Neural progenitor cell (in vitro differentiated cells): Measurements from ENCODE around the gene ZNF266.
A peak's percentile ranks its signal among the peaks of the same experiment; 100 is the strongest.

Source experiments
- CTCF ChIP-seq: fragments of 200-600 bp; sonication (generic); IDR thresholded peaks from 2 replicates; pipeline ENCODE4 v1.5.1; 2017; ENCODE audit warnings: antibody characterized with exemption, mild to moderate bottlenecking
- EZH2 ChIP-seq: fragments of 200-600 bp; sonication (generic); IDR thresholded peaks from 2 replicates; pipeline ENCODE4 v1.6.1; 2017; ENCODE audit warnings: antibody characterized with exemption, mild to moderate bottlenecking, moderate library complexity
- EZH2phosphoT487 ChIP-seq: fragments of 200-600 bp; sonication (generic); IDR thresholded peaks from 2 replicates; pipeline ENCODE4 v1.6.1; 2017; ENCODE audit warnings: antibody characterized with exemption

GRCh38 chr19:9431475-9431874 lies 3.9 kb downstream of the ZNF266 start:
- TF ChIP-seq CTCF (peak; percentile 67), EZH2 (no peak), EZH2phosphoT487 (no peak)
